ENCODE data around the gene SUN2. TPM values are rescaled to one million over a fixed set of nuclear protein-coding genes. Genes with fewer than 3 reads are reported as not detected.

Gene SUN2
- total RNA-seq, 1 donor from 2014 or later: 124 TPM

DNA sequence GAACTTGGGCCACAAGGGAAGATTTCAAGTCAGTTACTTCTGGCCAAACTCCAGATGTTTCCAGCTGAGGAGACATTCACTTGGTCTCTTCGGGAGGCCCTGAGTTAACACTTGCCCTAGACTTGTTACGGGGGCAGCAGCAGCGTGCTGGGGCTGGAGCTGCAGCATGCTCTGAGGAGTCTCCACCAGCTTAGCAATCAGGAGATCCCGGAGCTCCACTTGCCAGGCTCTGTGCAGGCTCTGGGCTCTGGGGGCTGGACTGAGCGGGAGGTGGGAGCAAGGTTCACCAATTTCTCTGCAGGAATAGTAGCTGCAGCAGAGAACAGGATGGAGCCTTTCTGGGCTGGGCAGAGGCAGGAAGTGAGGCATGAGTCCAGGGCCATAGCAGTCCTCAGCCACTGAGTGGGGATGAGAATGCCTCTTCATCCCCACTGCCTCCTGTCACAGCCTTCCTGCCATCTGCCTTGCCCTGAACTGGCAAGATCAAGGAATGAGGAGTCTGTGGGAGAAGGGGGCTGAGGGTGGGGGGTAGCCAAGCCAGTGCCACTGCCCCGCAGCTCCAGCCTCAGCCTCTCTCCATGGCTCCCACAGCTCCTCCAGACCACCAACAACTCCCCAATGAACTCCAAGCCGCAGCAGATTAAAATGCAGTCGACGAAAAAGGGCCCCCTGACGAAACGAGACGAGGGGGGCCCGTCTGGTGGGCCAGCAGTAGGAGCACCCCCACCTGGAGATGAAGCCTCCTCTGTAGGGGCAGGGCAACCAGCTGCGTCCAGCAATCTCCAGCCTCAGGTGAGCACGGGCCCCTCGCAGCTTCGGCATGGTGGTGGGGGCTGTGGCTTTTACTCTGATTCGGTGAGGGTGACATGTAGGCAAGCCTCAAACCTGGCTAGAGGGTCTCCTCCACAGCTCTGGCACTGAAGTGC is 26.7 kb downstream of the SUN2 start:
- TF ChIP-seq, protein P1, sequence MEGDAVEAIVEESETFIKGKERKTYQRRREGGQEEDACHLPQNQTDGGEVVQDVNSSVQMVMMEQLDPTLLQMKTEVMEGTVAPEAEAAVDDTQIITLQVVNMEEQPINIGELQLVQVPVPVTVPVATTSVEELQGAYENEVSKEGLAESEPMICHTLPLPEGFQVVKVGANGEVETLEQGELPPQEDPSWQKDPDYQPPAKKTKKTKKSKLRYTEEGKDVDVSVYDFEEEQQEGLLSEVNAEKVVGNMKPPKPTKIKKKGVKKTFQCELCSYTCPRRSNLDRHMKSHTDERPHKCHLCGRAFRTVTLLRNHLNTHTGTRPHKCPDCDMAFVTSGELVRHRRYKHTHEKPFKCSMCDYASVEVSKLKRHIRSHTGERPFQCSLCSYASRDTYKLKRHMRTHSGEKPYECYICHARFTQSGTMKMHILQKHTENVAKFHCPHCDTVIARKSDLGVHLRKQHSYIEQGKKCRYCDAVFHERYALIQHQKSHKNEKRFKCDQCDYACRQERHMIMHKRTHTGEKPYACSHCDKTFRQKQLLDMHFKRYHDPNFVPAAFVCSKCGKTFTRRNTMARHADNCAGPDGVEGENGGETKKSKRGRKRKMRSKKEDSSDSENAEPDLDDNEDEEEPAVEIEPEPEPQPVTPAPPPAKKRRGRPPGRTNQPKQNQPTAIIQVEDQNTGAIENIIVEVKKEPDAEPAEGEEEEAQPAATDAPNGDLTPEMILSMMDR (IDR thresholded peaks at IDR 0.05): no peak
- peaks cover 46% of the 10 kb centered on the region for H3K36me3 Mint-ChIP-seq (ENCODE audit: low read depth)

DNA sequence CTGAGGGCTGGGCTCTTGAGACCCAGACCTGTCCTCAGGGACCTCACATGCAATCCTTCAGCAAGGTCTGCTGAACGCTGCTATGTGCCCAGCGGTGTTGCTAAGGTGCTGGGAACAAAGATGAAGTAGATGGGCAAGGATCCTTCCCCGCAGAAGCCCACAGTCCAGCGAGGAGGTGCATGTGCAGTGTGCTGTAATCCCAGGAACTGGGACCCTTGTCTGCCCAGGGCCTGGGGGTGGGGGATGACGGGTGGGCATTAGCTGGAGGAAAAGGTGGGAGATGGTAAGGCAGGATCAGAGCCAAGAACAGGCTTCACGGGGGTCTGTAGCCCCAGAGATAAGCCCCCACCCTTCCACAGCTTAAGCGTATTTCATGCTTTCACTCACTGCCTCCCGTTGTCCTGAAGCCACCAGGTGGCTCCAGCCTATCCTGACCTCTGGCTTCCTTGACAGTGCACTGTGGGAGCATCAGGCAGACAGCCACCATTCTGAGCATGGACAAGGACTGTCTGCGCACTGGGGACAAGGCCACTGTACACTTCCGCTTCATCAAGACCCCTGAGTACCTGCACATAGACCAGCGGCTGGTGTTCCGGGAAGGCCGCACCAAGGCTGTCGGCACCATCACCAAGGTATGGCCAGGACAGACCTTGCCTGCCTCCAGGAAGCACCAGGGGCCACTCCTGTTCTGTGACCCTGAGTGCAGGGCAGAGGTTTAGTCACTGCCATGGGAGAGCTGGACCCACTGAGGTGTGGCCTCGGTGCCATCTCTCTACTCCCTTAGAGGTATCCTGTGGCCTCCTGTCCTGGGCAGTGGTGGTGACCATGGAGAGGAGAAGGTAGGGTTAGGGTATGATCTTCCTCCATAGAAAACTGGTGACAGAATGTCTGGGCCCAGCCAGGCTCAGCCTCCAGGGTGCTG is 28.0 kb downstream of the SUN2 start:
- no peak overlapping the region for H3K4me3 Mint-ChIP-seq (ENCODE audit: unreplicated experiment)
- no peak for DNase-seq (ENCODE audit: low spot score)
- TF ChIP-seq, protein P1 (IDR thresholded peaks at IDR 0.05): no peak
- peak overlapping the region; percentile 22 for H3K27ac Mint-ChIP-seq (ENCODE audit: unreplicated experiment)
- H3K27me3 Mint-ChIP-seq (ENCODE audit: low read depth): no peaks in the 10 kb centered on the region
- peaks cover 31% of the 10 kb centered on the region for H3K4me1 Mint-ChIP-seq (ENCODE audit: low read depth)
- no peaks in the 10 kb centered on the region for H3K9me3 Mint-ChIP-seq (ENCODE audit: low read depth)
- peaks cover 47% of the 10 kb centered on the region for H3K36me3 Mint-ChIP-seq (ENCODE audit: low read depth)

More for the DNA sequence above, 26.7 kb downstream of the SUN2 start:
- peaks cover 44% of the 10 kb centered on the region for H3K4me1 Mint-ChIP-seq (ENCODE audit: low read depth)
- H3K27me3 Mint-ChIP-seq (ENCODE audit: low read depth): no peaks in the 10 kb centered on the region
- H3K27ac Mint-ChIP-seq (ENCODE audit: unreplicated experiment): peak overlapping the region; percentile 54
- no peaks in the 10 kb centered on the region for H3K9me3 Mint-ChIP-seq (ENCODE audit: low read depth)
- no peak overlapping the region for H3K4me3 Mint-ChIP-seq (ENCODE audit: unreplicated experiment)
- DNase-seq (ENCODE audit: low spot score): no peak

DNA sequence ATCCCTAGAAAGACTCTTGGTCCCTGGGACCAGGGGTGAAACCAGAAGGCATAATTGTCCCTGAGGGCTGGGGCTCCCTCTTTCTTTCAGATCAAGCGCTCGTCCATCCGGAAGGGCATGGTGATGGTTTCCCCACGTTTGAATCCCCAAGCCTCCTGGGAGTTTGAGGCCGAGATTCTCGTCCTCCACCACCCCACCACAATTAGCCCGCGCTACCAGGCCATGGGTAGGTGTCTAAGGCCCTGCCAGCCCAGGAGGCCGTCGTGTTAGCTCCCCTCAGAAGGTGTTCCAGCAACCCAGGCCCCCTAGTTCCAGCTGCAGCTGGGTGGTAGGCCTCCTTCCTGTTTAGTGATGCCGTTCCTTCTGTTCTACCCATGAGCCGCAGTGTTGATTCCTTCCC is 28.7 kb downstream of the SUN2 start:
- DNase-seq (ENCODE audit: low spot score): no peak
- H3K4me1 Mint-ChIP-seq (ENCODE audit: low read depth): peaks cover 24% of the 10 kb centered on the region
- peaks cover 50% of the 10 kb centered on the region for H3K36me3 Mint-ChIP-seq (ENCODE audit: low read depth)
- peak overlapping the region; percentile 22 for H3K27ac Mint-ChIP-seq (ENCODE audit: unreplicated experiment)
- no peaks in the 10 kb centered on the region for H3K9me3 Mint-ChIP-seq (ENCODE audit: low read depth)
- TF ChIP-seq, protein P1 (IDR thresholded peaks at IDR 0.05): no peak
- no peak overlapping the region for H3K4me3 Mint-ChIP-seq (ENCODE audit: unreplicated experiment)
- H3K27me3 Mint-ChIP-seq (ENCODE audit: low read depth): no peaks in the 10 kb centered on the region

DNA sequence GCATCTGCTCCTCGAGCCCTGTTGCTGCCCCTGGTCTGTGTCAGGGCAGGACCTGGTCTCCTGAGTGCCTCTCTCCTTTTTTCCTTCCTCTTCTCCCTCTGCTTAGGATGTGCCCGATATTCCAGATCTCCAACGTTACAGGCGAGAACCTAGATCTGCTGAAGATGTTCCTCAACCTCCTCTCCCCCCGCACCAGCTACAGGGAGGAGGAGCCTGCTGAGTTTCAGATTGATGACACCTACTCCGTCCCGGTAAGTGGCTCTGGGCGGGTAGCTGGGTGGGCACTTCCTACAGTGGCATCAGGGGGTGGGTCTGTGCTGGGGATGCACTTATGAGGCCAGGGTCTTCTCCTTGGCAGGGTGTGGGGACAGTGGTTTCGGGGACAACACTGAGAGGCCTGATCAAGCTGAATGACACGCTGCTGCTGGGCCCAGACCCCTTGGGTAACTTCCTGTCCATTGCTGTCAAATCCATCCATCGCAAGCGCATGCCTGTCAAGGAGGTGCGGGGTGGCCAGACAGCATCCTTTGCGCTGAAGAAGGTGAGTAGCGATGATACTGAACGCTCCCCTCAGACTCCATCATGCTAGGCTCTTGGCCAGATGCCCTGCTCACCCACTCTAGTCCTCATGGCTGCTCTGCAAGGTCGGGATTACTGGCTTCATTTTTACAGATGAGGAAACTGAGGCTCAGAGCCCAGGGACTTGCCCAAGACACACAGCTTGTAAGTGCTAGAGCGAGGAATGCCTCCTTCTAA is 29.7 kb downstream of the SUN2 start:
- TF ChIP-seq, protein P1 (IDR thresholded peaks at IDR 0.05): no peak
- H3K9me3 Mint-ChIP-seq (ENCODE audit: low read depth): no peaks in the 10 kb centered on the region

More for the DNA sequence above, 29.7 kb downstream of the SUN2 start:
- DNase-seq (ENCODE audit: low spot score): no peak
- Mint-ChIP-seq H3K4me3 (ENCODE audit: unreplicated experiment) (no peak overlapping the region), H3K36me3 (ENCODE audit: low read depth) (peaks cover 56% of the 10 kb centered on the region), H3K27me3 (ENCODE audit: low read depth) (no peaks in the 10 kb centered on the region), H3K27ac (ENCODE audit: unreplicated experiment) (no peak overlapping the region), H3K4me1 (ENCODE audit: low read depth) (peaks cover 22% of the 10 kb centered on the region)

Measured in chondrocyte (in vitro differentiated cells).